B cell (primary cell): ENCODE measurements around the gene TADA1. TPM values are rescaled to one million over a fixed set of nuclear protein-coding genes. Genes with fewer than 3 reads are reported as not detected.

Experiments
- ATAC-seq: fragments of 200-7000 bp; cut with Tn5 transposase; one replicate; pipeline ENCODE4 v1.10.0; 2021; ENCODE audit warnings: low read depth, mild to moderate bottlenecking, moderate number of reproducible peaks, moderate library complexity
- CTCF ChIA-PET: fragments of 350-600 bp; sonication (Branson Sonifier 250); formaldehyde crosslinking; loops from one replicate; lab custom pipeline; 2021; ENCODE audit warnings: antibody characterized with exemption, inconsistent platforms; lab: Charles Lee
- POLR2A ChIA-PET: fragments of 350-600 bp; sonication (Branson Sonifier 250); formaldehyde crosslinking; loops from one replicate; lab custom pipeline; 2021; ENCODE audit warnings: antibody characterized with exemption; lab: Charles Lee
- DNase-seq: peaks from one replicate; pipeline ENCODE4 v3.0.0; 2013
- H2AFZ ChIP-seq: 2 replicates; pipeline ENCODE4 v1.6.1; 2012; ENCODE audit warnings: mild to moderate bottlenecking, low read depth, low read length; ENCODE audit not compliant: insufficient read depth, poor library complexity, severe bottlenecking
- H3K27ac ChIP-seq, 2 donors: 1 replicate in 1 of 2; 2 replicates in 1 of 2; pipeline ENCODE4 v1.5.1; 2012 to 2013; ENCODE audit warnings: low read length in 2 of 2, mild to moderate bottlenecking in 2 of 2, moderate library complexity in 1 of 2
- H3K27me3 ChIP-seq, 4 experiments: fragments of 200-600 bp in 1 of 4; sonication (generic) in 1 of 4; replicated peaks in 1 of 4; 1 replicate in 2 of 4; 2 replicates in 2 of 4; pipeline versions ENCODE4 v1.6.1 to v1.7.0; 2013 to 2016; ENCODE audit warnings: low read length in 3 of 4, mild to moderate bottlenecking in 2 of 4, mixed read lengths in 1 of 4, moderate library complexity in 1 of 4; ENCODE audit not compliant: insufficient read depth in 4 of 4, control insufficient read depth in 3 of 4; ENCODE audit errors: control extremely low read depth in 1 of 4
- H3K36me3 ChIP-seq, 2 experiments: replicated peaks in 1 of 2; 1 replicate in 1 of 2; 2 replicates in 1 of 2; pipeline versions ENCODE4 v1.6.1 to v1.7.1; 2013; ENCODE audit warnings: low read length in 1 of 2; ENCODE audit not compliant: insufficient read depth in 2 of 2, control insufficient read depth in 1 of 2; ENCODE audit errors: control extremely low read depth in 1 of 2, extremely low read depth in 1 of 2
- H3K4me1 ChIP-seq, 2 donors: fragments of 200-600 bp in 1 of 2; sonication (generic) in 1 of 2; 1 replicate in 1 of 2; 2 replicates in 1 of 2; pipeline versions ENCODE4 v1.5.1 to v1.6.1; 2013 to 2017; ENCODE audit warnings: low read length in 2 of 2; ENCODE audit not compliant: control insufficient read depth in 2 of 2, insufficient read depth in 2 of 2
- H3K4me2 ChIP-seq: replicated peaks from 2 replicates; pipeline ENCODE3; 2012; ENCODE audit warnings: mild to moderate bottlenecking, low read depth, low read length; ENCODE audit not compliant: poor library complexity, severe bottlenecking
- H3K4me3 ChIP-seq, 5 experiments: fragments of 200-600 bp in 1 of 5; sonication (generic) in 1 of 5; 1 replicate in 3 of 5; 2 replicates in 2 of 5; pipeline versions ENCODE4 v1.5.1 to v1.7.0; 2011 to 2016; ENCODE audit warnings: low read length in 4 of 5, mild to moderate bottlenecking in 4 of 5, low read depth in 2 of 5, control low read depth in 1 of 5, moderate library complexity in 1 of 5; ENCODE audit not compliant: insufficient read depth in 1 of 5; ENCODE audit errors: control extremely low read depth in 1 of 5, extremely low read depth in 1 of 5
- H3K79me2 ChIP-seq: fragments of 200-600 bp; sonication (generic); one replicate; pipeline ENCODE4 v1.6.0; 2016; ENCODE audit warnings: low read length; ENCODE audit not compliant: control insufficient read depth, insufficient read depth
- H3K9ac ChIP-seq: fragments of 200-600 bp; sonication (generic); 2 replicates; pipeline ENCODE4 v1.6.1; 2017; ENCODE audit warnings: mild to moderate bottlenecking, low read length, moderate library complexity
- H3K9me3 ChIP-seq, 3 donors: one replicate each; pipeline versions ENCODE4 v1.6.1 to v1.7.1; 2013; ENCODE audit warnings: low read length in 2 of 3; ENCODE audit not compliant: control insufficient read depth in 2 of 3, insufficient read depth in 1 of 3; ENCODE audit errors: control extremely low read depth in 1 of 3
- H4K20me1 ChIP-seq: 2 replicates; pipeline ENCODE4 v1.6.0; 2012; ENCODE audit warnings: mild to moderate bottlenecking, low read length; ENCODE audit not compliant: insufficient read depth, control insufficient read depth, poor library complexity, severe bottlenecking
- H3K27ac Mint-ChIP-seq: one replicate; pipeline ENCODE4 v1.8.0; 2021; ENCODE audit warnings: mixed read lengths
- H3K27me3 Mint-ChIP-seq: one replicate; pipeline ENCODE4 v1.8.0; 2021; ENCODE audit warnings: mixed read lengths
- H3K4me1 Mint-ChIP-seq: one replicate; pipeline ENCODE4 v1.8.0; 2021; ENCODE audit warnings: mixed read lengths
- H3K4me3 Mint-ChIP-seq: one replicate; pipeline ENCODE4 v1.8.0; 2021; ENCODE audit warnings: mixed read lengths
- H3K9me3 Mint-ChIP-seq: one replicate; pipeline ENCODE4 v1.8.0; 2022; ENCODE audit warnings: mixed read lengths; ENCODE audit not compliant: insufficient read depth
- CTCF ChIP-seq: fragments of 200-600 bp; IDR thresholded peaks from one replicate; pipeline ENCODE4 v1.8.0; 2022; ENCODE audit warnings: antibody characterized with exemption, mild to moderate bottlenecking
- EZH2 ChIP-seq: IDR thresholded peaks from 2 replicates; pipeline ENCODE4 v1.6.1; 2012; ENCODE audit warnings: borderline replicate concordance, low read depth, mild to moderate bottlenecking, moderate library complexity, low read length; ENCODE audit not compliant: insufficient read depth, poor library complexity, severe bottlenecking
- WGBS: methylation state at CpG from one replicate; pipeline ENCODE4 v1.1.5; 2013; ENCODE audit warnings: missing lambda C conversion rate; ENCODE audit not compliant: insufficient coverage; 5-methylcytosine and 5-hydroxymethylcytosine counted together
- intact Hi-C: fragments of 100-400 bp; cut with micrococcal nuclease; formaldehyde crosslinking; loops from one replicate; pipeline ENCODE4 v1.10.0; 2022
- polyA plus RNA-seq: library from polyadenylated mRNA; depleted of rRNA; stranded (reverse); fragments of >200 nt; gene quantifications from 2 replicates; pipeline ENCODE4 v1.2.3, GENCODE V29; 2012
- total RNA-seq, 2 donors: library from RNA; stranded (reverse); fragments of 120-200 nt in 1 of 2; gene quantifications; 1 replicate in 1 of 2; 2 replicates in 1 of 2; pipeline versions ENCODE4 v1.2.3 to v1.2.4, GENCODE V29; 2013 to 2022

Gene TADA1
- total and polyA plus RNA-seq, 2 donors (not counting 1 experiment from before 2014, with no cell fraction given), result 12.0 to 12.9 TPM

- intact Hi-C loops, result no loop called here
These were observed 23.7 kb upstream of the TADA1 start for GRCh38 chr1:166899769-166900168.

GRCh38 chr1:166895766-166896165, 19.7 kb upstream of the TADA1 start:
- H3K27me3 ChIP-seq, result peaks cover 0 to 10% (median 2%) of the 10 kb centered on the region in 4 experiments
- peaks cover 5% of the 10 kb centered on the region for H3K9me3 Mint-ChIP-seq
- POLR2A ChIA-PET, result no interaction called here
- no peak overlapping the region for H3K27ac ChIP-seq
- no peaks in the 10 kb centered on the region for H3K36me3 ChIP-seq
- CTCF ChIA-PET, result interaction anchor here (1.0 kb wide), 1 partner anchor 14 kb away, joined by 3 read pairs; no protein-coding TSS in a partner anchor
- H3K4me1 ChIP-seq, result no peaks in the 10 kb centered on the region
- no peak overlapping the region for H3K4me3 ChIP-seq
- no peaks in the 10 kb centered on the region for H3K4me1 Mint-ChIP-seq
- peaks cover 3 to 13% (median 10%) of the 10 kb centered on the region in 3 donors for H3K9me3 ChIP-seq
- ATAC-seq (no peak), DNase-seq (no peak)
- no peak overlapping the region for H3K4me2 ChIP-seq
- H3K27ac Mint-ChIP-seq, result no peak overlapping the region
- no peak for TF ChIP-seq EZH2
- no peak for TF ChIP-seq CTCF
- intact Hi-C loops, result no loop called here
- H2AFZ ChIP-seq, result no peak overlapping the region
- H3K79me2 ChIP-seq, result no peaks in the 10 kb centered on the region
- H4K20me1 ChIP-seq, result no peaks in the 10 kb centered on the region
- WGBS, result no CpG with 5 or more reads among the region's 4 CpGs
- H3K4me3 Mint-ChIP-seq, result no peak overlapping the region
- H3K27me3 Mint-ChIP-seq, result peaks cover 36% of the 10 kb centered on the region
- H3K9ac ChIP-seq, result no peak overlapping the region

More at GRCh38 chr1:166899769-166900168, 23.7 kb upstream of the TADA1 start:
- Histone ChIP-seq H3K27me3 (peaks cover 0 to 4% (median 0%) of the 10 kb centered on the region in 4 experiments), H3K27ac (no peak overlapping the region), H2AFZ (no peak overlapping the region), H3K4me2 (no peak overlapping the region), H3K4me3 (no peak overlapping the region), H3K79me2 (no peaks in the 10 kb centered on the region), H4K20me1 (no peaks in the 10 kb centered on the region), H3K36me3 (no peaks in the 10 kb centered on the region), H3K4me1 (peaks cover 11 to 14% of the 10 kb centered on the region in 2 donors), H3K9me3 (peaks cover 3 to 13% (median 10%) of the 10 kb centered on the region in 3 donors), H3K9ac (no peak overlapping the region)
- POLR2A ChIA-PET, result no interaction called here
- Mint-ChIP-seq H3K9me3 (peaks cover 5% of the 10 kb centered on the region), H3K27me3 (peaks cover 20% of the 10 kb centered on the region), H3K4me1 (peaks cover 18% of the 10 kb centered on the region), H3K4me3 (no peak overlapping the region), H3K27ac (no peak overlapping the region)
- DNase-seq (no peak), ATAC-seq (no peak)
- TF ChIP-seq CTCF, result no peak
- TF ChIP-seq EZH2, result no peak
- CTCF ChIA-PET, result interaction anchor here (5.0 to 21.5 kb wide), 2 partner anchors 10 to 158 kb away, joined by 32 to 944 read pairs; no protein-coding TSS in a partner anchor
